ENCODE data around the gene S100A5. TPM values are rescaled to one million over a fixed set of nuclear protein-coding genes. Genes with fewer than 3 reads are reported as not detected.

The S100A5 gene
- total RNA-seq, 1 experiment from 2014 or later = 6.0 TPM

- CTCF ChIA-PET = interaction anchor here (6.1 kb wide), 1 partner anchor 146 kb away, joined by 133 read pairs; no protein-coding TSS in a partner anchor
Measured at GRCh38 chr1:153498746-153499145, 42.0 kb downstream of the S100A5 start.

More at GRCh38 chr1:153498746-153499145, 42.0 kb downstream of the S100A5 start:
- Histone ChIP-seq H3K9ac (ENCODE audit: low read length) (no peak overlapping the region), H4K20me1 (ENCODE audit: insufficient read depth) (no peaks in the 10 kb centered on the region), H3K36me3 (ENCODE audit: control insufficient read depth in 1 of 2, insufficient read depth in 2 of 2, low read length in 2 of 2) (no peaks in the 10 kb centered on the region), H3K79me2 (ENCODE audit: insufficient read depth, low read length) (no peaks in the 10 kb centered on the region), H3K4me1 (ENCODE audit: control insufficient read depth in 1 of 2, insufficient read depth in 2 of 2, low read length in 2 of 2) (peaks cover 0 to 3% of the 10 kb centered on the region in 2 experiments; a peak in 1 of 4 replicates), H3K4me2 (ENCODE audit: low read length) (no peak overlapping the region), H3K4me3 (replicated peaks in 1 of 2; ENCODE audit: low read depth in 1 of 2, low read length in 2 of 2) (no peak overlapping the region), H3K27ac (ENCODE audit: low read depth, low read length) (no peak overlapping the region), H3K9me2 (ENCODE audit: insufficient read depth) (no peaks in the 10 kb centered on the region), H2AFZ (ENCODE audit: low read depth, low read length, poor library complexity, severe bottlenecking) (no peak overlapping the region), H3K9me3 (ENCODE audit: control insufficient read depth in 1 of 2, insufficient read depth in 1 of 2, low read depth in 1 of 2, low read length in 2 of 2) (no peaks in the 10 kb centered on the region), H3K27me3 (ENCODE audit: insufficient read depth, low read length) (0 out of 2 replicates have a peak, but pooled peaks cover 3% of the 10 kb centered on the region)
- no peak for ATAC-seq
- POLR2A ChIA-PET = no interaction called here
- BruUV-seq (replicated peaks) = no TSS peak
- DNase-seq (ENCODE audit: low read depth, low spot score) = no peak
- RAD21 ChIA-PET (ENCODE audit: low non-redundant PET in 1 of 2, low total read pairs in 2 of 2, uncharacterized antibody in 2 of 2, unreplicated experiment in 2 of 2) = no interaction called here
- intact Hi-C loops (cut with micrococcal nuclease) = loop anchor here (5.0 kb wide), 1 partner anchor 96 kb away; no protein-coding TSS in a partner anchor
- no peak for TF ChIP-seq ATF3 (IDR thresholded peaks at IDR 0.05)
- TF ChIP-seq CTCF (IDR thresholded peaks at IDR 0.05 in 2 of 3, conservative IDR thresholded peaks at IDR 0.05 in 1 of 3; ENCODE audit: borderline replicate concordance in 1 of 3, insufficient read depth in 1 of 3, low read depth in 2 of 3, low read length in 2 of 3) = no peak
- TF ChIP-seq ELF1 (IDR thresholded peaks at IDR 0.05; ENCODE audit: borderline replicate concordance, low read depth) = no peak
- TF ChIP-seq YY1 (IDR thresholded peaks at IDR 0.05; ENCODE audit: extremely low read depth, insufficient replicate concordance, low read depth, low read length) = no peak
- no peak for TF ChIP-seq SRF (IDR thresholded peaks at IDR 0.05; ENCODE audit: low read depth)
- TF ChIP-seq CEBPB (IDR thresholded peaks at IDR 0.05; ENCODE audit: low read depth) = no peak
- TF ChIP-seq CBX3 (IDR thresholded peaks at IDR 0.05; ENCODE audit: low read depth) = no peak
- no peak for TF ChIP-seq REST (IDR thresholded peaks at IDR 0.05; ENCODE audit: low read depth)
- TF ChIP-seq EZH2 (IDR thresholded peaks at IDR 0.05) = no peak
- TF ChIP-seq TCF7L2 (IDR thresholded peaks at IDR 0.05; ENCODE audit: borderline replicate concordance, extremely low read depth, insufficient read depth, insufficient read length) = no peak
- no peak for TF ChIP-seq ZBTB33 (IDR thresholded peaks at IDR 0.05; ENCODE audit: extremely low read depth, insufficient replicate concordance, low read length)
- no peak for TF ChIP-seq JUND (IDR thresholded peaks at IDR 0.05)
- no peak for TF ChIP-seq EZH2phosphoT487 (IDR thresholded peaks at IDR 0.05; ENCODE audit: borderline replicate concordance)
- TF ChIP-seq EGR1 (IDR thresholded peaks at IDR 0.05; ENCODE audit: low read depth) = no peak
- TF ChIP-seq ZFX (IDR thresholded peaks at IDR 0.05) = no peak
